Measurements from ENCODE around the gene SLC12A3.

DNA sequence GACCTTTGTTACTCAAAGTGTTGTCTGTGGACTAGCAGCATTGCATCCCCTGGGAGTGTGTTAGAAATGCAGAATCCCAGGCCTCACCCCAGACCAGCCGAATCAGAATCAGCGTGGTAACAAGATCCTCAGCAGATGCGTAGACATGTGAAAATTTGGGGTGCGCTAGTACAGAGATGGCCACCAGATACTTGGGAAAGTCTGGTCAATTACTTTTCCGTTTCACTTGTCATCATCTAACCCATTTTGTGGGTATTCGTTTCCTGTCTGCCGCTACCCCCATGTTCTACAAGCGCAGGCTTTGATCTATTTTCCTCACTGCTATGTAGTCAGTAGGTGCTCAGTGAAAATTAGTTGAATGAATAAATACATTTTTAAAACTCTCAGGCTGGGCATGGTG is 33.8 kb downstream of the SLC12A3 start:
- TF ChIP-seq, protein P1, sequence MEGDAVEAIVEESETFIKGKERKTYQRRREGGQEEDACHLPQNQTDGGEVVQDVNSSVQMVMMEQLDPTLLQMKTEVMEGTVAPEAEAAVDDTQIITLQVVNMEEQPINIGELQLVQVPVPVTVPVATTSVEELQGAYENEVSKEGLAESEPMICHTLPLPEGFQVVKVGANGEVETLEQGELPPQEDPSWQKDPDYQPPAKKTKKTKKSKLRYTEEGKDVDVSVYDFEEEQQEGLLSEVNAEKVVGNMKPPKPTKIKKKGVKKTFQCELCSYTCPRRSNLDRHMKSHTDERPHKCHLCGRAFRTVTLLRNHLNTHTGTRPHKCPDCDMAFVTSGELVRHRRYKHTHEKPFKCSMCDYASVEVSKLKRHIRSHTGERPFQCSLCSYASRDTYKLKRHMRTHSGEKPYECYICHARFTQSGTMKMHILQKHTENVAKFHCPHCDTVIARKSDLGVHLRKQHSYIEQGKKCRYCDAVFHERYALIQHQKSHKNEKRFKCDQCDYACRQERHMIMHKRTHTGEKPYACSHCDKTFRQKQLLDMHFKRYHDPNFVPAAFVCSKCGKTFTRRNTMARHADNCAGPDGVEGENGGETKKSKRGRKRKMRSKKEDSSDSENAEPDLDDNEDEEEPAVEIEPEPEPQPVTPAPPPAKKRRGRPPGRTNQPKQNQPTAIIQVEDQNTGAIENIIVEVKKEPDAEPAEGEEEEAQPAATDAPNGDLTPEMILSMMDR (IDR thresholded peaks at IDR 0.05): no peak
- TF ChIP-seq POLR2A (IDR thresholded peaks at IDR 0.05): no peak
